IPS-18c (cell line): ENCODE measurements around the gene SLC38A2.
"Not testable (repeated sequence)": the region's sequence is repeated elsewhere in the genome, so short reads cannot be mapped to it uniquely, and the experiment has no call there.

Experiments used
- H3K4me3 ChIP-seq: 2 replicates; pipeline ENCODE4 v1.7.0; 2013; ENCODE audit warnings: low read depth, mild to moderate bottlenecking, low read length, moderate library complexity; ENCODE audit not compliant: insufficient read depth
- H3K9me3 ChIP-seq: one replicate; pipeline ENCODE4 v1.6.1; 2013; ENCODE audit warnings: mild to moderate bottlenecking, low read length, moderate library complexity; ENCODE audit not compliant: control insufficient read depth, insufficient read depth

The SLC38A2 gene

DNA sequence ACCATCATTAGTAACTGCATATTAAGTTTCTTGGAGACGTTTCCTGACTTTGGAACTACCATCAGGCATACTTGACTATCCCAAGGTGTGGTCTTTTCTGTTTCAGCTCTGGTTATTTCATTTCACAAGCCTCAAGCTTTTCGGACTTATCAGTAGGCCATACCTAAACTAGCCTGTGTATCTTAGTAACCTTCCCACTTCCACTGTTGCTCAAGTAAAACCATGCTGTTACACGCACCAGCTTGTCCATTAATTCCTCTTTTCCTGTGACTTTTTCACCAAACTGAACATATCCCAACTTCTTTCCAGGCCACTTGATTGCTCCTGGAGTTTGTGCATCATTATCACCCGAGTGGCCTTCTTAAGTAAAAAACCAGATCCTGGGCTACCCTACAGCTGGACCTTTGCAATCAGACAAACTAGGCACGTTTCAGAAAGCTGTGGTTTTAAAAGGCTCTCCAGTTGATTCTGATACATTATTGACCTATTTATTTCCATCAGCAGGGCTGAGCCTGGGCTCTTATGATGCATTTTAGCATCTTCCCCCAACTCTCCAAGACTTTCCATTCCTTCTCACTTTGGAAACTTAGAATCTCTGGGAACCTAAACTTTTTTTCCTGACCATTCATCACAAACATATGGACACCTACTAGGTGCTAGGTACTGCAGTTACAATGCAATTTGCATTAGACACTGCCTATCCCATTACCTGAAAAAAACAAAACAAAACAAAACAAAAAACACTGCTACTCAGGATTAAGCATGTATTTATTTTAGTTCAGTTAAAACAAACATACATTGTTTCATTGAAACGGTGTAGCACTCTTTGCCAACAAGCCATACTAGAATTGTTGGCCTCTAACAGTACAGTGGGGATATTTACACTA lies 14.9 kb downstream of the SLC38A2 start:
- Histone ChIP-seq H3K9me3 (no peaks in the 10 kb centered on the region), H3K4me3 (no peak overlapping the region)

DNA sequence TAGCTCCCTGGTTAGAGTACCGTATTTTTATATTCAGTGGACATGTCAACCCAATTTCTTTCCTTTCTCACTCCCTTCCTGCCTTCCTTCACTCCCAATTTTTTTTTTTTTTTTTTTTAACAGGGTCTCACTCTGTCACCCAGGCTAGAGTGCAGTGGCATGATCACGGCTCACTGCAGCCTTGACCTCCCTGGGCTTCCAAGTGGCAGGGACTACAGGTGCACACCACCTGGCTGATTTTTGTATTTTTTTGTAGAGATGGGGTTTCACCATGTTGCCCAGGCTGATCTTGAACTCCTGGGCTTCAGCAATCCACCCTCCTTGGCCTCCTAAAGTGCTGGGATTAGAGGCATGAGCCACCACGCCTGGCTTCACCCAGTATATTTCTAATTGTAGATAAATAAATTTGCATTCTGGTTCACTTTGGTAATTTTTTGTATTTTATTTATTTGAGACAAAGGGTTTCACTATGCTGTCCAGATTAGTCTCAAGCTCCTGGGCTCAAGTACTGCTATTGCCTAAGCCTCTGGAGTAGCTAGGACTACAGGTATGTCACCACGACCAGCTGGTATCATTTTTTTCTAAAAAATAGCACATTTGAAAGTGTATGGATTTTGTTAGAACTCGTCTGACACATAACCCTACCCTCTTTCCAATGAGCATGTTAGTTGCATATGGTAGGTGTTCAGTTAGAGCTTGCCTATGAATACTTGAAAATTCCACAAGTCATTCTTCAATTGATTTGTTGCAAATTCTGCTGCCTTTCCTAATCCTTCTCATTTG lies 15.7 kb downstream of the SLC38A2 start:
- no peaks in the 10 kb centered on the region for H3K9me3 ChIP-seq
- no peak overlapping the region for H3K4me3 ChIP-seq

DNA sequence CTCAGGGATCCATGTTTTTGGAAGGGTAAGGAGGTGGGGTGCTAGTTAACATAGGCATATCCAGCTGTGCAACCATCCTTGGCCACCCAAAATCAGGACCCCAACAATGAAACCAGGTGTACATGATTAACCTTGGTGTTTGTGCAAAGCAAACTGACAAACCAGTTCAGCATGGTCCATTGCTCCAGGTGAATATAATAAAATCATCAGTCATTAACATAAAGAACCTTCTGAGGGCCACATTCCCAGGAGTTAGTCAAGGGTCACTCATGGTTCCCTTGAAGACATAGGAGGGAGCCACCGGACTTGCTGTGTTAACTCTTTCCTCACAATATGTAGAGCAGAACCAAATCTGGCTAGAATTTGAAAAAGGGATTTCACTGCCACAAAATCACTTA lies 17.8 kb downstream of the SLC38A2 start:
- H3K9me3 ChIP-seq = no peaks in the 10 kb centered on the region
- no peak overlapping the region for H3K4me3 ChIP-seq

DNA sequence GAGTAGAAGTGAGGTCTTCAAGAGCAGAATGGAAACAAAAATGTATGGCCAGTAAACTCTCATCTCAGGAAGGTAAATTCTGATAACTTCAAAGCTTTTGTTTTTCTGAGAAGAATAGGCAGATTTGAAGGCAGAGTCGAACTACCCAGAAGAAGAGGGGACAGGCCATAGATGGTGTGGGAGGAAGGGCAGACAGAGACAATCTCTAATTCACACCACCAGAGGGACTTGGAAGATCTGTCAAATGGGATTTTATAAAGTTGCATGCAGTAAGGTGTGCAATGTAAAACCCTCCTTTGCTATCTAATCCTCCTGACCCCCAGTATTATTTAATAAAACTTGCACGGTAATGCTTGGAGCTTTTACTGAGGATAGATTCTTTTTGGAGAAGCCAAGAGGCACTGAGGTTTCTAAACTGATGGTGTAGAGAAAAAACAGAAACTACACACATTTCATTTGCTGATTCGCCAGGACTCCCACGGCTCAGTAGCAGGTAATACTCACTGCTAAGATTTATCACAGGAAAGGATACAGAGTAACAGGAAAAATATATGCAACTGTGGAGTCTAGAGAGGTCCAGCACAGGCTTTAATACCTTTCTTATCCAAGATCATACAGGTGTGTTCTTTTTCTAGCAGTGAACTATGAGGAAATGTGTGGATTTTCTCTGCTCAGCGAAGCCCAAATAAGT lies 18.3 kb downstream of the SLC38A2 start:
- no peaks in the 10 kb centered on the region for H3K9me3 ChIP-seq
- no peak overlapping the region for H3K4me3 ChIP-seq

GRCh38 chr12:46351886-46352650 lies 20.5 kb downstream of the SLC38A2 start:
- H3K9me3 ChIP-seq = no peaks in the 10 kb centered on the region
- no peak overlapping the region for H3K4me3 ChIP-seq

GRCh38 chr12:46351138-46351537 lies 21.4 kb downstream of the SLC38A2 start:
- peaks cover 2% of the 10 kb centered on the region for H3K9me3 ChIP-seq
- no peak overlapping the region for H3K4me3 ChIP-seq

- Histone ChIP-seq H3K9me3 (peaks cover 2% of the 10 kb centered on the region), H3K4me3 (no peak overlapping the region)
Observed at GRCh38 chr12:46349253-46349652, 23.3 kb downstream of the SLC38A2 start.

- Histone ChIP-seq H3K4me3 (no peak overlapping the region), H3K9me3 (peaks cover 2% of the 10 kb centered on the region)
Observed at GRCh38 chr12:46343118-46343852, 29.3 kb downstream of the SLC38A2 start.

- no peak overlapping the region for H3K4me3 ChIP-seq
- peaks cover 2% of the 10 kb centered on the region for H3K9me3 ChIP-seq
Observed at GRCh38 chr12:46342562-46343033, 30.0 kb downstream of the SLC38A2 start.

GRCh38 chr12:46339051-46339450 lies 33.5 kb downstream of the SLC38A2 start:
- H3K9me3 ChIP-seq = no peaks in the 10 kb centered on the region

GRCh38 chr12:46332260-46332659 lies 40.3 kb downstream of the SLC38A2 start:
- Histone ChIP-seq H3K4me3 (no peak overlapping the region), H3K9me3 (peaks cover 2% of the 10 kb centered on the region)

More at GRCh38 chr12:46339051-46339450, 33.5 kb downstream of the SLC38A2 start:
- no peak overlapping the region for H3K4me3 ChIP-seq

- not testable (repeated sequence) for H3K4me3 ChIP-seq
- H3K9me3 ChIP-seq = peaks cover 14% of the 10 kb centered on the region
Observed at GRCh38 chr12:46325075-46325474, 47.5 kb downstream of the SLC38A2 start.

DNA sequence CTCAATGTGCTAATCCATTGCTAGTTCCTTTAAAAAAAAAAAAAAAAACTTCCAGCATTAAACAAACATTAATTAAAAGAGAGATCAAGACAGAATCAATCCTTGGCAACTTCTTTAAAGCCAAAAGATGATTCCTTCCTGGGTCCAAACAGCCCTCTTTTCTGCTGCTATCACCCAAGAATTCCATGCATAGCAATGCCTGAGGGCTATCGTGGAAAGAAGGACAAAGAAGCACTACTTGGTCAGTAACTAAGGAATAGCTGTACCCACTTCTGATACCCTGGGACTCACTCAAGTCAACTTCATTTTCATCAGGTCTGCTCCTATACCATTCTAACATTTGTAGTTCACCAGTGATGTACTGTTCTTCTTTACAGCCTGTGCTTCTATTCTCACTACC lies 51.8 kb downstream of the SLC38A2 start:
- H3K4me3 ChIP-seq = no peak overlapping the region
- peaks cover 9% of the 10 kb centered on the region for H3K9me3 ChIP-seq

DNA sequence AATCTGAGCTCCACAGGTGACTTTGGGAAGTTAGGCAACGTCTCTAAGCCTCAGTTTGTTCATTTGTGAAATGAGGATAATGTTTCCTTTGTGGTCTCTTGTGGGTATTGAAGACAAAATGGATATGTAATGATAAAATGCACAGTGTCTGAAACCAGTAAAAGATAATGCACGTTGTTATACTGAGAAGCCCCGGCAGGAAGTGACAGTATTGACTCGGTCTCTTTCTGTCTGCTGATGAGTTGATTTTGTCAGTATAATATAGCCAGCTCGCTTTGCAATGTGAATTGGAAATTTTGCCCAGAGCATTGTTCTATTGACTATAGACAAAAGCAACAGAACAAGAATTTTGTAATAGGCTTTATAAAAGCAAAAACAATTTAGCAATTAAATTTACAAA lies 54.5 kb downstream of the SLC38A2 start:
- Histone ChIP-seq H3K4me3 (no peak overlapping the region), H3K9me3 (peaks cover 4% of the 10 kb centered on the region)
